Panc1 (cell line): ENCODE measurements around the gene SAMD4B. TPM values are rescaled to one million over a fixed set of nuclear protein-coding genes. Genes with fewer than 3 reads are reported as not detected.
"Not testable (repeated sequence)": the region's sequence is repeated elsewhere in the genome, so short reads cannot be mapped to it uniquely, and the experiment has no call there.

ENCODE experiments used
- ATAC-seq: fragments of 200-7000 bp; cut with Tn5 transposase; 2 replicates; pipeline ENCODE4 v1.9.1; 2020; ENCODE audit warnings: mild to moderate bottlenecking, moderate library complexity
- BruUV-seq: library from RNA; stranded (reverse); fragments of 400-500 nt; replicated peaks from 2 replicates; lab custom pipeline; 2021; lab: Mats Ljungman, UMichigan
- CTCF ChIA-PET: fragments of 300-600 bp; sonication (Branson Sonifier 250); formaldehyde crosslinking; loops from one replicate; lab custom pipeline; 2022; ENCODE audit warnings: antibody characterized with exemption; lab: Charles Lee
- POLR2A ChIA-PET: fragments of 300-600 bp; sonication (Branson Sonifier 250); formaldehyde crosslinking; loops from one replicate; lab custom pipeline; 2022; ENCODE audit warnings: antibody characterized with exemption; lab: Charles Lee
- DNase-seq: peaks from one replicate; pipeline ENCODE4 v3.0.0-alpha.2; 2010; ENCODE audit warnings: low read depth, low spot score
- H3K27ac ChIP-seq: 2 replicates; pipeline ENCODE4 v1.5.1; 2011; ENCODE audit warnings: mild to moderate bottlenecking, low read length, inconsistent platforms
- H3K27me3 ChIP-seq: fragments of 200-500 bp; sonication (Bioruptor generic); 2 replicates; pipeline ENCODE4 v1.6.0; 2014; ENCODE audit warnings: low read length, inconsistent platforms; ENCODE audit not compliant: control insufficient read depth, insufficient read depth
- H3K36me3 ChIP-seq: fragments of 200-500 bp; sonication (Bioruptor generic); 2 replicates; pipeline ENCODE4 v1.5.1; 2014; ENCODE audit warnings: inconsistent platforms, mild to moderate bottlenecking, low read length, moderate library complexity; ENCODE audit not compliant: control insufficient read depth, insufficient read depth
- H3K4me1 ChIP-seq: 2 replicates; pipeline ENCODE4 v1.5.1; 2011; ENCODE audit warnings: inconsistent platforms, mild to moderate bottlenecking, low read length, moderate library complexity; ENCODE audit not compliant: control insufficient read depth, insufficient read depth
- H3K4me3 ChIP-seq, 2 experiments: 2 replicates each; pipeline ENCODE4 v1.5.1; 2011 to 2012; ENCODE audit warnings: low read depth in 2 of 2, low read length in 2 of 2, mild to moderate bottlenecking in 2 of 2, inconsistent platforms in 1 of 2, moderate library complexity in 1 of 2
- H3K9me3 ChIP-seq: fragments of 200-500 bp; sonication (Bioruptor generic); 2 replicates; pipeline ENCODE4 v1.5.1; 2014; ENCODE audit warnings: low read depth, mild to moderate bottlenecking, inconsistent platforms, low read length, moderate library complexity; ENCODE audit not compliant: control insufficient read depth, insufficient read depth
- CTCF ChIP-seq: fragments of 450-650 bp; IDR thresholded peaks from 2 replicates; pipeline ENCODE4 v1.5.1; 2017; ENCODE audit warnings: mild to moderate bottlenecking
- POLR2AphosphoS5 ChIP-seq: IDR thresholded peaks from 2 replicates; pipeline ENCODE4 v1.6.1; 2012; ENCODE audit warnings: mild to moderate bottlenecking, low read depth, low read length, moderate library complexity
- REST ChIP-seq, 2 experiments: IDR thresholded peaks; 2 replicates each; pipeline ENCODE4 v1.6.1; 2011 to 2012; ENCODE audit warnings: low read depth in 2 of 2, control low read depth in 1 of 2, low read length in 1 of 2, mild to moderate bottlenecking in 1 of 2, moderate library complexity in 1 of 2; ENCODE audit not compliant: insufficient read depth in 1 of 2
- SIN3A ChIP-seq: IDR thresholded peaks from 2 replicates; pipeline ENCODE4 v1.6.1; 2012; ENCODE audit warnings: low read depth, mild to moderate bottlenecking, low read length, moderate library complexity, borderline replicate concordance; ENCODE audit not compliant: insufficient read depth
- TCF7L2 ChIP-seq: IDR thresholded peaks from 2 replicates; pipeline ENCODE4 v1.6.1; 2011; ENCODE audit warnings: mild to moderate bottlenecking, low read depth, low read length, inconsistent platforms
- in situ Hi-C: cut with HindIII; loops from 2 replicates; pipeline ENCODE4 v1.10.0; 2016; ENCODE audit warnings: low sequenced_read_pairs, low pct_unique_long_range_greater_than_20kb
- intact Hi-C: fragments of 100-400 bp; cut with micrococcal nuclease; formaldehyde crosslinking; loops from one replicate; pipeline ENCODE4 v1.10.0; 2022; ENCODE audit not compliant: unreplicated experiment
- total RNA-seq: library from RNA; stranded (reverse); gene quantifications from one replicate; pipeline ENCODE4 v1.2.1, GENCODE V29; 2021; ENCODE audit not compliant: unreplicated experiment

SAMD4B gene
- total RNA-seq, 1 experiment from 2014 or later, result 1,339 TPM

- no peaks in the 10 kb centered on the region for H3K4me1 ChIP-seq
- no peak for DNase-seq
- H3K4me3 ChIP-seq, result no peak overlapping the region
- no peak overlapping the region for H3K27ac ChIP-seq
- TF ChIP-seq REST (IDR thresholded peaks at IDR 0.05; ENCODE audit: insufficient read depth in 1 of 2, low read depth in 2 of 2, low read length in 1 of 2) (no peak), SIN3A (no peak), POLR2AphosphoS5 (no peak), TCF7L2 (no peak), CTCF (no peak)
- intact Hi-C loops (no loop called here), in situ Hi-C loops (no loop called here)
- ChIA-PET CTCF (interaction anchor here (0.6 to 3.1 kb wide), 6 partner anchors 15 to 391 kb away, joined by 3 to 13 read pairs (median 8); partner anchors contain the start of genes MED29, PAF1 and SAMD4B), POLR2A (interaction anchor here (0.5 to 2.7 kb wide), 15 partner anchors 9 to 741 kb away, joined by 3 to 11 read pairs (median 5); partner anchors contain the start of genes LRFN1, MED29, PAF1 and RPS16)
- H3K27me3 ChIP-seq, result no peaks in the 10 kb centered on the region
- no TSS peak for BruUV-seq
- no peaks in the 10 kb centered on the region for H3K9me3 ChIP-seq
- peaks cover 71% of the 10 kb centered on the region for H3K36me3 ChIP-seq
- no peak for ATAC-seq
These were observed 33.7 kb downstream of the SAMD4B start for GRCh38 chr19:39375929-39376328.

- ATAC-seq (no peak), DNase-seq (no peak)
- BruUV-seq, result no TSS peak
- intact Hi-C loops (no loop called here), in situ Hi-C loops (no loop called here)
- no peak overlapping the region for H3K27ac ChIP-seq
- ChIA-PET CTCF (interaction anchor here (0.5 to 1.6 kb wide), 3 partner anchors 20 to 51 kb away, joined by 5 to 10 read pairs (median 7); no protein-coding TSS in a partner anchor), POLR2A (interaction anchor here (0.5 to 1.0 kb wide), 8 partner anchors 9 to 54 kb away, joined by 3 to 6 read pairs (median 3); partner anchors contain the start of genes MED29 and PAF1)
- H3K27me3 ChIP-seq, result no peaks in the 10 kb centered on the region
- no peaks in the 10 kb centered on the region for H3K4me1 ChIP-seq
- H3K4me3 ChIP-seq, result no peak overlapping the region
- H3K9me3 ChIP-seq, result no peaks in the 10 kb centered on the region
- H3K36me3 ChIP-seq, result peaks cover 75% of the 10 kb centered on the region
- no peak for TF ChIP-seq REST (IDR thresholded peaks at IDR 0.05; ENCODE audit: insufficient read depth in 1 of 2, low read depth in 2 of 2, low read length in 1 of 2)
- no peak for TF ChIP-seq CTCF
- no peak for TF ChIP-seq POLR2AphosphoS5
- TF ChIP-seq SIN3A, result no peak
These were observed 35.4 kb downstream of the SAMD4B start for GRCh38 chr19:39377373-39378362.

- ChIA-PET POLR2A (interaction anchor here (0.5 to 0.6 kb wide), 3 partner anchors 10 to 26 kb away, joined by 3 read pairs; no protein-coding TSS in a partner anchor), CTCF (interaction anchor here (0.8 kb wide), 1 partner anchor 19 kb away, joined by 3 read pairs; no protein-coding TSS in a partner anchor)
- intact Hi-C loops, H3K27me3 ChIP-seq, ATAC-seq, H3K4me1 ChIP-seq, H3K27ac ChIP-seq, BruUV-seq, H3K9me3 ChIP-seq, DNase-seq, H3K4me3 ChIP-seq, in situ Hi-C loops: not testable (repeated sequence)
- H3K36me3 ChIP-seq, result peaks cover 86% of the 10 kb centered on the region
These were observed 37.1 kb downstream of the SAMD4B start for GRCh38 chr19:39379366-39379765.
